AG04450 (cell line): ENCODE data around the gene RILPL2. TPM values are rescaled to one million over a fixed set of nuclear protein-coding genes. Genes with fewer than 3 reads are reported as not detected.
A peak's percentile ranks its signal among the peaks of the same experiment; 100 is the strongest.
"Not testable (repeated sequence)": the region's sequence is repeated elsewhere in the genome, so short reads cannot be mapped to it uniquely, and the experiment has no call there.

Experiments
- CTCF ChIA-PET: fragments of 300-600, 350-600 bp; formaldehyde crosslinking; extraction: SDS; loops from one replicate; lab custom pipeline; 2022; ENCODE audit warnings: antibody characterized with exemption, inconsistent platforms; lab: Charles Lee
- POLR2A ChIA-PET: fragments of 350-600 bp; formaldehyde crosslinking; extraction: SDS; loops from one replicate; lab custom pipeline; 2021; ENCODE audit warnings: antibody characterized with exemption, inconsistent platforms; lab: Yijun Ruan, JAX
- DNase-seq: peaks from one replicate; pipeline ENCODE4 v3.0.0-alpha.2; 2011; ENCODE audit warnings: low read depth, low spot score
- H3K27ac ChIP-seq: one replicate; pipeline ENCODE4 v1.5.1; 2012; ENCODE audit warnings: low read depth, low read length, control low read depth
- H3K27me3 ChIP-seq: one replicate; pipeline ENCODE4 v1.6.0; 2012; ENCODE audit warnings: low read length; ENCODE audit not compliant: control insufficient read depth, insufficient read depth
- H3K4me3 ChIP-seq: 2 replicates; pipeline ENCODE4 v1.5.1; 2011; ENCODE audit warnings: mild to moderate bottlenecking, low read depth, low read length, control low read depth
- H3K9me3 ChIP-seq: 2 replicates; pipeline ENCODE4 v1.5.1; 2012; ENCODE audit warnings: low read length; ENCODE audit not compliant: control insufficient read depth, insufficient read depth
- CTCF ChIP-seq: IDR thresholded peaks from 2 replicates; pipeline ENCODE4 v1.5.1; 2011; ENCODE audit warnings: low read depth, low read length, control low read depth, inconsistent platforms
- polyA minus RNA-seq: library from RNA; depleted of rRNA, polyadenylated mRNA; stranded (reverse); fragments of >200 nt; gene quantifications from 2 replicates; pipeline ENCODE4 v1.2.3, GENCODE V29; 2011; rRNA and poly(A)+ RNA removed
- polyA plus RNA-seq: library from polyadenylated mRNA; depleted of rRNA; stranded (reverse); fragments of >200 nt; gene quantifications from 2 replicates; pipeline ENCODE4 v1.2.3, GENCODE V29; 2011; rRNA removed

Gene RILPL2
- polyA plus RNA-seq: 2.9 and 3.3 TPM in 2 replicates
- 0.92 and 1.2 TPM in 2 replicates for polyA minus RNA-seq

GRCh38 chr12:123436017-123436964, at the start of gene RILPL2:
TSS of gene RILPL2 (minus strand) at chr12:123436684. CDS start at chr12:123436420, 264 bp downstream.
- H3K27me3 ChIP-seq: no peaks in the 10 kb centered on the region
- no peaks in the 10 kb centered on the region; the same call in 1 of the 2 replicates for H3K9me3 ChIP-seq
- peak within 1 kb of the TSS; percentile 90 for H3K4me3 ChIP-seq
- DNase-seq: no peak
- POLR2A ChIA-PET: no interaction called here
- 0 out of 2 replicates have a peak, but pooled peaks have one; percentile 7 for TF ChIP-seq CTCF
- H3K27ac ChIP-seq: peak within 1 kb of the TSS; percentile 65
- CTCF ChIA-PET: no interaction called here

- POLR2A ChIA-PET: no interaction called here
These were observed 49.3 kb upstream of the RILPL2 start for GRCh38 chr12:123485756-123486155.

GRCh38 chr12:123483602-123484248, 47.2 kb upstream of the RILPL2 start:
- Histone ChIP-seq H3K27me3 (no peaks in the 10 kb centered on the region), H3K27ac (no peak overlapping the region), H3K4me3 (no peak overlapping the region), H3K9me3 (no peaks in the 10 kb centered on the region; the same call in 1 of the 2 replicates)
- TF ChIP-seq CTCF: no peak
- DNase-seq: no peak
- POLR2A ChIA-PET: no interaction called here
- CTCF ChIA-PET: no interaction called here

More at GRCh38 chr12:123485756-123486155, 49.3 kb upstream of the RILPL2 start:
- Histone ChIP-seq H3K9me3 (no peaks in the 10 kb centered on the region; the same call in 1 of the 2 replicates), H3K27ac (no peak overlapping the region), H3K4me3 (no peak overlapping the region), H3K27me3 (no peaks in the 10 kb centered on the region)
- no peak for TF ChIP-seq CTCF
- no peak for DNase-seq
- CTCF ChIA-PET: no interaction called here

GRCh38 chr12:123482876-123483275, 46.4 kb upstream of the RILPL2 start:
- Histone ChIP-seq H3K4me3 (no peak overlapping the region), H3K27ac (no peak overlapping the region), H3K9me3 (no peaks in the 10 kb centered on the region; the same call in 1 of the 2 replicates), H3K27me3 (no peaks in the 10 kb centered on the region)
- ChIA-PET POLR2A (no interaction called here), CTCF (no interaction called here)
- no peak for DNase-seq
- no peak for TF ChIP-seq CTCF

- POLR2A ChIA-PET, DNase-seq, H3K9me3 ChIP-seq, H3K27me3 ChIP-seq, H3K27ac ChIP-seq, CTCF ChIA-PET, H3K4me3 ChIP-seq: not testable (repeated sequence)
These were observed 44.8 kb upstream of the RILPL2 start for GRCh38 chr12:123481251-123481650.
